ENCODE measurements around the gene AKR7A2. TPM values are rescaled to one million over a fixed set of nuclear protein-coding genes. Genes with fewer than 3 reads are reported as not detected.

The AKR7A2 gene
- total and polyA plus RNA-seq, 10 of the 15 experiments (the other 5 are each of a cell fraction or from before 2014, with no cell fraction given): 1.3 to 114 (median 48.0) TPM

- no peak for TF ChIP-seq CHD2 (IDR thresholded peaks at IDR 0.05; ENCODE audit: borderline replicate concordance, low read depth, low read length)
- TF ChIP-seq NR2F1 (conservative IDR thresholded peaks at IDR 0.05): peak; percentile 61
These were observed 32.4 kb upstream of the AKR7A2 start (continued) for GRCh38 chr1:19344372-19344810.

DNA sequence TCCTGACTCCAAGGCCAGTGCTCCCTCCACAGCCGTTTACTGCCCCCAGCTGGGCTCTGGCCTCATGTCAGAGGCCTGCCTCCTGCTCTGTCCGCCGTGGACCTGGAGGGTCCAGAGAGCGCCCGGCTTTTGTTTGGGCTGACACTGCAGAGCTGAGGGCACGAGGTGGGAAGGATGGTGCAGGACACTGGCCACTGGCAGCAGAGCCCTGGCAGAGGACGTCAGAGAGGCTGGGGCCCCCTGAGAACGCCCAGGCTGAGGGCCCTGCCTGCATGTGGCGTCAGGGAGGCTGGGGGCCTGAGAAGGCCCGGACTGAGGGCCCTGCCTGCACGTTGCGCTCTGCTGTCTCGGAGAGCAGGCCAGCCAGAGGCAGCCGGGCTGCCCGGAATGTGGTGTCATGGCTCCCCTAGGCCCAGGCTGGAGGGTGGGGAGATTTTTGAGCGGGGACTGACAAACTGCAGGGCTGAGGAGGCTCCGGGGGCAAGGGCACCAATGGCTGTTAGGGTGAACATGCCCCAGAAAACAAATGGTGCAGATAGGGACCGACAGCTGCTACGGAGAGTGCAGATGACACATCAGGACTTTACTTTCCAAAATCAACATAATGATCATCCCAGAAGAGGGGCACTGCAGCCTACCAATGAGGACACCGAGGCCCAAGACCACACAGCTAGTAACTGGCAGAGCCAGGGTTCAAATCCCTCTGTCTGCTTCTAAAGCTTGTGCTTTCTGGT lies 31.8 kb upstream of the AKR7A2 start:
- H3K36me3 ChIP-seq (ENCODE audit: control insufficient read depth in 2 of 2, insufficient read depth in 2 of 2, low read length in 1 of 2): peaks cover 25 to 30% of the 10 kb centered on the region in 2 experiments
- in situ Hi-C loops (cut with MboI): loop anchor here (5.0 kb wide), 1 partner anchor 239 kb away; no protein-coding TSS in a partner anchor
- FAIRE-seq: no peak

More for the DNA sequence above, 31.8 kb upstream of the AKR7A2 start:
- Histone ChIP-seq H3K9ac (ENCODE audit: control insufficient read depth, insufficient read depth, low read length) (no peak overlapping the region), H3K9me3 (replicated peaks; ENCODE audit: control insufficient read depth, insufficient read depth, low read length) (no peaks in the 10 kb centered on the region), H3K79me2 (ENCODE audit: control insufficient read depth, insufficient read depth, low read length) (no peaks in the 10 kb centered on the region), H3K4me3 (no peak overlapping the region), H2AFZ (ENCODE audit: control insufficient read depth, low read depth, low read length) (no peak overlapping the region), H4K20me1 (ENCODE audit: control insufficient read depth, insufficient read depth) (no peaks in the 10 kb centered on the region), H3K27ac (ENCODE audit: control insufficient read depth, insufficient read depth) (no peak overlapping the region), H3K27me3 (replicated peaks in 1 of 2; ENCODE audit: control insufficient read depth in 2 of 2, insufficient read depth in 2 of 2, low read length in 1 of 2) (no peaks in the 10 kb centered on the region), H3K4me2 (ENCODE audit: control insufficient read depth, insufficient read depth) (no peak overlapping the region), H3K4me1 (ENCODE audit: control insufficient read depth, insufficient read depth, low read length) (no peaks in the 10 kb centered on the region)
- 94% methylated on average over 20 of the region's 20 CpGs for WGBS (ENCODE audit: insufficient coverage, insufficient replicate concordance, low lambda C conversion rate, missing lambda C conversion rate)
- ChIA-PET POLR2A (no interaction called here), SMC1A (ENCODE audit: uncharacterized antibody, unreplicated experiment) (interaction anchor here (1.2 kb wide), 1 partner anchor 238 kb away, joined by 3 read pairs; no protein-coding TSS in a partner anchor), CTCF (interaction anchor here (0.5 to 3.2 kb wide), 8 partner anchors 9 to 419 kb away, joined by 3 to 12 read pairs (median 4); no protein-coding TSS in a partner anchor), RAD21 (ENCODE audit: unreplicated experiment) (interaction anchor here (0.6 to 1.5 kb wide), 2 partner anchors 209 to 239 kb away, joined by 3 to 4 read pairs; no protein-coding TSS in a partner anchor)
- no TSS peak for BruUV-seq (replicated peaks)
- ATAC-seq (no peak), DNase-seq (ENCODE audit: low read depth, low spot score) (no peak)
- TF ChIP-seq NR2C1 (IDR thresholded peaks at IDR 0.05): no peak
- no peak for TF ChIP-seq PAX5 (IDR thresholded peaks at IDR 0.05; ENCODE audit: borderline replicate concordance, low read depth, low read length)
- no peak for TF ChIP-seq ZNF622 (IDR thresholded peaks at IDR 0.05)
- TF ChIP-seq MYB (IDR thresholded peaks at IDR 0.05; ENCODE audit: borderline replicate concordance, low read depth, low read length): no peak
- no peak for TF ChIP-seq RUNX3 (IDR thresholded peaks at IDR 0.05; ENCODE audit: low read length)
- peak; percentile 40; the same call in 1 of the 2 replicates for TF ChIP-seq POLR2A (IDR thresholded peaks at IDR 0.05; ENCODE audit: low read depth, low read length)
- intact Hi-C loops (cut with micrococcal nuclease; ENCODE audit: unreplicated experiment): loop anchor here (1.0 kb wide), 2 partner anchors 239 to 308 kb away; no protein-coding TSS in a partner anchor
